GM21360 (cell line): ENCODE results near the gene NCKIPSD.

Source experiments
- ATAC-seq: cut with Tn5 transposase; IDR thresholded peaks from one replicate; pipeline ENCODE4 v1.9.1; 2021; ENCODE audit warnings: mild to moderate bottlenecking, moderate library complexity; ENCODE audit not compliant: unreplicated experiment

Gene NCKIPSD

GRCh38 chr3:48679411-48680391 is 6.0 kb downstream of the NCKIPSD start:
- ATAC-seq = no peak

GRCh38 chr3:48678566-48679380 is 6.9 kb downstream of the NCKIPSD start:
- no peak for ATAC-seq

- ATAC-seq = no peak
Observed at GRCh38 chr3:48678056-48678455, 7.7 kb downstream of the NCKIPSD start.

GRCh38 chr3:48674505-48674904 is 11.2 kb downstream of the NCKIPSD start:
- ATAC-seq = no peak

- no peak for ATAC-seq
Observed at GRCh38 chr3:48672522-48672921, 13.2 kb downstream of the NCKIPSD start.

- no peak for ATAC-seq
Observed at GRCh38 chr3:48664929-48665328, 20.8 kb downstream of the NCKIPSD start.

GRCh38 chr3:48664313-48664644 is 21.4 kb downstream of the NCKIPSD start:
- ATAC-seq = no peak

GRCh38 chr3:48663489-48664312 is 22.0 kb downstream of the NCKIPSD start:
- peak; percentile 81 for ATAC-seq

GRCh38 chr3:48662753-48663488 is 22.8 kb downstream of the NCKIPSD start, which contains the start of gene CELSR3:
Gene CELSR3, minus strand, starts transcription at chr3:48662886. Its CDS starts 252 bp downstream, at chr3:48662634.
- ATAC-seq = no peak

- ATAC-seq = no peak
Observed at GRCh38 chr3:48662145-48662752, 23.5 kb downstream of the NCKIPSD start.

GRCh38 chr3:48661501-48662144 is 24.1 kb downstream of the NCKIPSD start:
- no peak for ATAC-seq

- ATAC-seq = no peak
Observed at GRCh38 chr3:48660800-48661400, 24.8 kb downstream of the NCKIPSD start.

- ATAC-seq = no peak
Observed at GRCh38 chr3:48656841-48657281, 28.9 kb downstream of the NCKIPSD start.

GRCh38 chr3:48656061-48656840 is 29.5 kb downstream of the NCKIPSD start:
- no peak for ATAC-seq

- ATAC-seq = no peak
Observed at GRCh38 chr3:48655606-48656005, 30.1 kb downstream of the NCKIPSD start.

GRCh38 chr3:48655063-48655462 is 30.7 kb downstream of the NCKIPSD start:
- ATAC-seq = no peak

GRCh38 chr3:48652923-48653715 is 32.6 kb downstream of the NCKIPSD start:
- ATAC-seq = no peak
